HepG2 (cell line): ENCODE data around the gene OR4A15. TPM values are rescaled to one million over a fixed set of nuclear protein-coding genes. Genes with fewer than 3 reads are reported as not detected.

Experiments used
- ATAC-seq: fragments of 200-7000 bp; cut with Tn5 transposase; 3 replicates; pipeline ENCODE4 v1.9.1; 2020; ENCODE audit warnings: mild to moderate bottlenecking, moderate library complexity
- BruUV-seq: library from RNA; stranded (reverse); fragments of 400-500 nt; replicated peaks from 2 replicates; lab custom pipeline; 2021; lab: Mats Ljungman, UMichigan
- CTCF ChIA-PET: fragments of 300-600 bp; formaldehyde crosslinking; extraction: SDS; loops from one replicate; lab custom pipeline; 2021; ENCODE audit warnings: low total read pairs, inconsistent platforms, low intra/inter-chr PET ratio; lab: Yijun Ruan, JAX
- POLR2A ChIA-PET: fragments of 350-600 bp; sonication (Branson Sonifier 250); formaldehyde crosslinking; loops from one replicate; lab custom pipeline; 2020; ENCODE audit warnings: antibody characterized with exemption, inconsistent platforms; lab: Yijun Ruan, JAX
- DNase-seq: peaks from one replicate; pipeline ENCODE4 v3.0.0-alpha.2; 2015; ENCODE audit warnings: low spot score
- FAIRE-seq: peaks from 3 replicates; lab custom pipeline; 2011; peaks lifted over from hg19 to GRCh38; lab: Jason Lieb, UNC
- H2AFZ ChIP-seq: one replicate; pipeline ENCODE4 v1.6.1; 2011; ENCODE audit warnings: low read length, inconsistent platforms
- H3K27ac ChIP-seq: fragments of 300-600 bp; 3 replicates; pipeline ENCODE4 v1.8.0; 2011; ENCODE audit warnings: mixed run types, mild to moderate bottlenecking, mixed read lengths, low read length, inconsistent platforms; ENCODE audit not compliant: insufficient read depth; ENCODE audit errors: extremely low read length
- H3K27me3 ChIP-seq, 2 experiments: fragments of 200-600 bp in 1 of 2; 2 replicates in 1 of 2; 3 replicates in 1 of 2; pipeline versions ENCODE4 v1.6.0 to v1.8.0; 2011; ENCODE audit warnings: low read length in 2 of 2, mild to moderate bottlenecking in 2 of 2, moderate library complexity in 2 of 2, inconsistent platforms in 1 of 2; ENCODE audit not compliant: insufficient read depth in 2 of 2, control insufficient read depth in 1 of 2
- H3K36me3 ChIP-seq, 2 experiments: fragments of 200-600 bp in 1 of 2; replicated peaks in 1 of 2; 2 replicates in 1 of 2; 3 replicates in 1 of 2; pipeline versions ENCODE4 v1.5.1 to v1.8.0; 2011; ENCODE audit warnings: low read length in 2 of 2, inconsistent platforms in 1 of 2; ENCODE audit not compliant: insufficient read depth in 2 of 2, control insufficient read depth in 1 of 2
- H3K4me1 ChIP-seq: 2 replicates; pipeline ENCODE4 v1.5.1; 2012; ENCODE audit warnings: low read length, inconsistent platforms; ENCODE audit not compliant: insufficient read depth
- H3K4me2 ChIP-seq: 2 replicates; pipeline ENCODE4 v1.6.0; 2011; ENCODE audit warnings: low read depth, low read length, inconsistent platforms
- H3K4me3 ChIP-seq, 3 experiments: fragments of 200-600 bp in 1 of 3; sonication (generic), shearing (Covaris generic) in 1 of 3; replicated peaks in 1 of 3; 2 replicates each; pipeline ENCODE4 v1.5.1; 2011 to 2016; ENCODE audit warnings: low read length in 3 of 3, inconsistent platforms in 2 of 3, low read depth in 2 of 3, mild to moderate bottlenecking in 2 of 3, control low read depth in 1 of 3, mixed read lengths in 1 of 3; ENCODE audit not compliant: insufficient read depth in 1 of 3
- H3K79me2 ChIP-seq: one replicate; pipeline ENCODE4 v1.6.1; 2011; ENCODE audit warnings: low read length, inconsistent platforms; ENCODE audit not compliant: insufficient read depth
- H3K9ac ChIP-seq: 2 replicates; pipeline ENCODE4 v1.6.0; 2011; ENCODE audit warnings: mild to moderate bottlenecking, low read depth, low read length, inconsistent platforms; ENCODE audit not compliant: insufficient read depth
- H3K9me3 ChIP-seq: 2 replicates; pipeline ENCODE4 v1.5.1; 2012; ENCODE audit warnings: mild to moderate bottlenecking, low read length
- H4K20me1 ChIP-seq: 2 replicates; pipeline ENCODE4 v1.6.0; 2011; ENCODE audit warnings: inconsistent platforms, mild to moderate bottlenecking, low read length, moderate library complexity; ENCODE audit not compliant: insufficient read depth
- KDM3A ChIP-seq: IDR thresholded peaks from 2 replicates; pipeline ENCODE4 v1.6.1; 2018; ENCODE audit warnings: low read depth, missing compliant biosample characterization
- MEF2D ChIP-seq: sonication (generic); formaldehyde crosslinking; IDR thresholded peaks from 2 replicates; pipeline ENCODE4 v1.5.1; 2020; ENCODE audit warnings: mild to moderate bottlenecking, missing genetic modification reagents
- NFE2L1 ChIP-seq: sonication (generic); formaldehyde crosslinking; IDR thresholded peaks from 2 replicates; pipeline ENCODE4 v1.4.0; 2020; ENCODE audit warnings: missing genetic modification reagents, mild to moderate bottlenecking, borderline replicate concordance
- NR2F2 ChIP-seq: IDR thresholded peaks from 2 replicates; pipeline ENCODE4 v1.6.1; 2012; ENCODE audit warnings: low read depth, inconsistent platforms, borderline replicate concordance
- NR3C1 ChIP-seq: sonication (generic); formaldehyde crosslinking; IDR thresholded peaks from 2 replicates; pipeline ENCODE4 v1.4.0; 2020; ENCODE audit warnings: missing genetic modification reagents
- ZFP82 ChIP-seq: sonication (generic); formaldehyde crosslinking; IDR thresholded peaks from 2 replicates; pipeline ENCODE4 v1.5.1; 2020; ENCODE audit warnings: mild to moderate bottlenecking, missing genetic modification reagents, borderline replicate concordance
- ZNF234 ChIP-seq: sonication (generic); formaldehyde crosslinking; conservative IDR thresholded peaks from 2 replicates; pipeline ENCODE4 v1.5.1; 2020; ENCODE audit warnings: mild to moderate bottlenecking, missing genetic modification reagents
- ZNF615 ChIP-seq: sonication (generic); formaldehyde crosslinking; IDR thresholded peaks from 2 replicates; pipeline ENCODE4 v1.5.0; 2020; ENCODE audit warnings: mild to moderate bottlenecking, missing genetic modification reagents, borderline replicate concordance
- WGBS: methylation state at CpG from one replicate; pipeline ENCODE4 v1.1.6; 2017; ENCODE audit warnings: low lambda C conversion rate; 5-methylcytosine and 5-hydroxymethylcytosine counted together
- in situ Hi-C: cut with HindIII; loops from 2 replicates; pipeline ENCODE4 v1.10.0; 2017; ENCODE audit warnings: low pct_unique_long_range_greater_than_20kb; ENCODE audit not compliant: extremely low pct_ligation_motif_present
- intact Hi-C: fragments of 100-400 bp; cut with micrococcal nuclease; formaldehyde crosslinking; loops from one replicate; pipeline ENCODE4 v1.10.0; 2022; ENCODE audit not compliant: unreplicated experiment
- polyA plus RNA-seq, 8 experiments: library from polyadenylated mRNA; depleted of rRNA in 3 of 8; stranded (reverse) in 7 of 8; unstranded in 1 of 8; fragments of >200 nt; fragmentation: Illumina TruSeq in 4 of 8; extraction: Trizol in 4 of 8; gene quantifications; 2 replicates each; pipeline versions ENCODE4 v1.2.1 to v1.2.3, GENCODE V29; 2011 to 2016; ENCODE audit warnings: low read depth in 4 of 8, missing spikeins in 1 of 8, mixed read lengths in 1 of 8; ENCODE audit not compliant: insufficient read depth in 1 of 8
- small RNA-seq, 3 experiments: library from RNA; depleted of rRNA; stranded (forward); fragments of <200 nt; gene quantifications; one replicate each; pipeline ENCODE3, GENCODE V24; 2012; ENCODE audit warnings: low read depth in 2 of 3, low replicate concordance in 1 of 3; ENCODE audit not compliant: insufficient read length in 3 of 3, insufficient read depth in 2 of 3
- total RNA-seq, 5 experiments: library from RNA; depleted of rRNA; stranded (reverse); fragments of >200 nt; fragmentation: Illumina TruSeq; extraction: Trizol; gene quantifications; 2 replicates each; pipeline ENCODE4 v1.2.3, GENCODE V29; 2016; ENCODE audit warnings: low read depth in 1 of 5

Gene OR4A15
- total and polyA plus RNA-seq, 2 of the 13 experiments (the other 11 are each of a cell fraction or from before 2014, with no cell fraction given): not detected

GRCh38 chr11:55401011-55401410, 33.2 kb downstream of the OR4A15 start:
- H3K4me1 ChIP-seq: no peaks in the 10 kb centered on the region
- ChIA-PET POLR2A (no interaction called here), CTCF (no interaction called here)
- H3K27me3 ChIP-seq: no peaks in the 10 kb centered on the region
- TF ChIP-seq NFE2L1 (CRISPR knock-in tag) (no peak), ZFP82 (CRISPR knock-in tag) (no peak), ZNF234 (CRISPR knock-in tag) (no peak), MEF2D (CRISPR knock-in tag) (no peak), ZNF615 (no peak), KDM3A (no peak), NR3C1 (no peak), NR2F2 (no peak)
- no TSS peak for BruUV-seq
- H3K4me2 ChIP-seq: no peak overlapping the region
- DNase-seq: no peak
- no peak overlapping the region for H2AFZ ChIP-seq
- H3K27ac ChIP-seq: no peak overlapping the region
- no peaks in the 10 kb centered on the region for H3K79me2 ChIP-seq
- H3K9ac ChIP-seq: no peak overlapping the region
- no peak for FAIRE-seq
- ATAC-seq: no peak
- peaks cover 88% of the 10 kb centered on the region for H3K9me3 ChIP-seq
- intact Hi-C loops: no loop called here
- no peaks in the 10 kb centered on the region for H3K36me3 ChIP-seq
- WGBS: 0% methylated on average over 1 of the region's 1 CpG
- in situ Hi-C loops: no loop called here
- H4K20me1 ChIP-seq: no peaks in the 10 kb centered on the region
- no peak overlapping the region for H3K4me3 ChIP-seq

Small RNAs within 50 kb of the gene (small RNA-seq; reads per million reads assigned to genes)
- gene OR4X7P: 0 reads per million in 3 experiments

Other genes starting within 250 kb of the OR4A15 start
- not detected in 2 replicates for gene TRIM48, start 105.8 kb upstream of the OR4A15 start, total RNA-seq (2016; rRNA removed; fragmentation: Illumina TruSeq; extraction: Trizol)
- gene TRIM48, start 105.8 kb upstream of the OR4A15 start, polyA plus RNA-seq (2011; rRNA removed): not detected in 2 replicates
- gene OR4A16, start 24.8 kb upstream of the OR4A15 start, total RNA-seq (2016; rRNA removed; fragmentation: Illumina TruSeq; extraction: Trizol): not detected in 2 replicates
- gene OR4A16, start 24.8 kb upstream of the OR4A15 start, polyA plus RNA-seq (2011; rRNA removed): not detected in 2 replicates
- gene OR4C15, start 186.5 kb downstream of the OR4A15 start, total RNA-seq (2016; rRNA removed; fragmentation: Illumina TruSeq; extraction: Trizol): not detected in 2 replicates
- not detected in 2 replicates for gene OR4C15, start 186.5 kb downstream of the OR4A15 start, polyA plus RNA-seq (2011; rRNA removed)
- gene OR4C16, start 204.2 kb downstream of the OR4A15 start, total RNA-seq (2016; rRNA removed; fragmentation: Illumina TruSeq; extraction: Trizol): not detected in 2 replicates
- gene OR4C16, start 204.2 kb downstream of the OR4A15 start, polyA plus RNA-seq (2011; rRNA removed): not detected in 2 replicates
- gene OR4C11, start 239.7 kb downstream of the OR4A15 start, total RNA-seq (2016; rRNA removed; fragmentation: Illumina TruSeq; extraction: Trizol): not detected in 2 replicates
- gene OR4C11, start 239.7 kb downstream of the OR4A15 start, polyA plus RNA-seq (2011; rRNA removed): not detected in 2 replicates